ENCODE results near the gene ENPP5. TPM values are rescaled to one million over a fixed set of nuclear protein-coding genes. Genes with fewer than 3 reads are reported as not detected.

ENPP5 gene
- total RNA-seq, 1 experiment from 2014 or later: not detected

- intact Hi-C loops (cut with micrococcal nuclease; ENCODE audit: unreplicated experiment) (no loop called here), in situ Hi-C loops (cut with HindIII; ENCODE audit: low pct_unique_long_range_greater_than_20kb, low sequenced_read_pairs) (no loop called here)
- H3K27ac ChIP-seq (ENCODE audit: low read length): no peak overlapping the region
- ATAC-seq: no peak
- H3K4me3 ChIP-seq (ENCODE audit: low read depth in 2 of 2, low read length in 2 of 2): no peak overlapping the region
- no peaks in the 10 kb centered on the region for H3K4me1 ChIP-seq (ENCODE audit: control insufficient read depth, insufficient read depth, low read length)
- no peaks in the 10 kb centered on the region for H3K36me3 ChIP-seq (ENCODE audit: control insufficient read depth, insufficient read depth, low read length)
- CTCF ChIA-PET: no interaction called here
- DNase-seq (ENCODE audit: low read depth, low spot score): no peak
- no peaks in the 10 kb centered on the region for H3K27me3 ChIP-seq (ENCODE audit: control insufficient read depth, insufficient read depth, low read length)
- POLR2A ChIA-PET: no interaction called here
- TF ChIP-seq SIN3A (IDR thresholded peaks at IDR 0.05; ENCODE audit: borderline replicate concordance, insufficient read depth, low read depth, low read length) (no peak), TCF7L2 (IDR thresholded peaks at IDR 0.05; ENCODE audit: low read depth, low read length) (no peak), CTCF (IDR thresholded peaks at IDR 0.05) (no peak), POLR2AphosphoS5 (IDR thresholded peaks at IDR 0.05; ENCODE audit: low read depth, low read length) (no peak), REST (IDR thresholded peaks at IDR 0.05; ENCODE audit: insufficient read depth in 1 of 2, low read depth in 2 of 2, low read length in 1 of 2) (no peak)
- no TSS peak for BruUV-seq (replicated peaks)
- no peaks in the 10 kb centered on the region for H3K9me3 ChIP-seq (ENCODE audit: control insufficient read depth, insufficient read depth, low read depth, low read length)
Observed at GRCh38 chr6:46118157-46118556, 52.6 kb downstream of the ENPP5 start.

- POLR2A ChIA-PET: no interaction called here
- no peaks in the 10 kb centered on the region for H3K27me3 ChIP-seq (ENCODE audit: control insufficient read depth, insufficient read depth, low read length)
- in situ Hi-C loops (cut with HindIII; ENCODE audit: low pct_unique_long_range_greater_than_20kb, low sequenced_read_pairs): no loop called here
- H3K9me3 ChIP-seq (ENCODE audit: control insufficient read depth, insufficient read depth, low read depth, low read length): no peaks in the 10 kb centered on the region
- no TSS peak for BruUV-seq (replicated peaks)
- intact Hi-C loops (cut with micrococcal nuclease; ENCODE audit: unreplicated experiment): no loop called here
- DNase-seq (ENCODE audit: low read depth, low spot score) (no peak), ATAC-seq (no peak)
- H3K36me3 ChIP-seq (ENCODE audit: control insufficient read depth, insufficient read depth, low read length): no peaks in the 10 kb centered on the region
- CTCF ChIA-PET: no interaction called here
- H3K4me1 ChIP-seq (ENCODE audit: control insufficient read depth, insufficient read depth, low read length): no peaks in the 10 kb centered on the region
- H3K27ac ChIP-seq (ENCODE audit: low read length): no peak overlapping the region
- TF ChIP-seq TCF7L2 (IDR thresholded peaks at IDR 0.05; ENCODE audit: low read depth, low read length): no peak
- no peak for TF ChIP-seq REST (IDR thresholded peaks at IDR 0.05; ENCODE audit: insufficient read depth in 1 of 2, low read depth in 2 of 2, low read length in 1 of 2)
- TF ChIP-seq POLR2AphosphoS5 (IDR thresholded peaks at IDR 0.05; ENCODE audit: low read depth, low read length): no peak
- no peak overlapping the region for H3K4me3 ChIP-seq (ENCODE audit: low read depth in 2 of 2, low read length in 2 of 2)
Observed at GRCh38 chr6:46116289-46116688, 54.5 kb downstream of the ENPP5 start.
